PFSK-1 (cell line): ENCODE results near the gene ZNRF4.

Experiments used
- FOXP2 ChIP-seq: optimal IDR thresholded peaks from 2 replicates; pipeline ENCODE3; 2011; ENCODE audit warnings: borderline replicate concordance, control low read depth, inconsistent platforms; ENCODE audit not compliant: insufficient read depth; ENCODE audit errors: extremely low read length, extremely low read depth
- POLR2AphosphoS5 ChIP-seq: IDR thresholded peaks from 2 replicates; pipeline ENCODE4 v1.6.1; 2012; ENCODE audit warnings: low read depth, mild to moderate bottlenecking, control low read depth, low read length, moderate library complexity
- SIN3A ChIP-seq: IDR thresholded peaks from 2 replicates; pipeline ENCODE4 v1.6.1; 2012; ENCODE audit warnings: mild to moderate bottlenecking, low read length, moderate library complexity, borderline replicate concordance; ENCODE audit not compliant: insufficient read depth
- TAF1 ChIP-seq: IDR thresholded peaks from 2 replicates; pipeline ENCODE4 v1.6.1; 2012; ENCODE audit warnings: low read length, control low read depth, borderline replicate concordance; ENCODE audit not compliant: insufficient read depth
- TF ChIP-seq, protein P1 (sequence below), 2 experiments: IDR thresholded peaks; 2 replicates each; pipeline versions ENCODE4 v1.6.1 to v1.8.0; 2011 to 2012; ENCODE audit warnings: low read depth in 2 of 2, low read length in 2 of 2, control low read depth in 1 of 2, inconsistent platforms in 1 of 2, mild to moderate bottlenecking in 1 of 2, moderate library complexity in 1 of 2; ENCODE audit not compliant: insufficient read depth in 1 of 2

Gene ZNRF4

DNA sequence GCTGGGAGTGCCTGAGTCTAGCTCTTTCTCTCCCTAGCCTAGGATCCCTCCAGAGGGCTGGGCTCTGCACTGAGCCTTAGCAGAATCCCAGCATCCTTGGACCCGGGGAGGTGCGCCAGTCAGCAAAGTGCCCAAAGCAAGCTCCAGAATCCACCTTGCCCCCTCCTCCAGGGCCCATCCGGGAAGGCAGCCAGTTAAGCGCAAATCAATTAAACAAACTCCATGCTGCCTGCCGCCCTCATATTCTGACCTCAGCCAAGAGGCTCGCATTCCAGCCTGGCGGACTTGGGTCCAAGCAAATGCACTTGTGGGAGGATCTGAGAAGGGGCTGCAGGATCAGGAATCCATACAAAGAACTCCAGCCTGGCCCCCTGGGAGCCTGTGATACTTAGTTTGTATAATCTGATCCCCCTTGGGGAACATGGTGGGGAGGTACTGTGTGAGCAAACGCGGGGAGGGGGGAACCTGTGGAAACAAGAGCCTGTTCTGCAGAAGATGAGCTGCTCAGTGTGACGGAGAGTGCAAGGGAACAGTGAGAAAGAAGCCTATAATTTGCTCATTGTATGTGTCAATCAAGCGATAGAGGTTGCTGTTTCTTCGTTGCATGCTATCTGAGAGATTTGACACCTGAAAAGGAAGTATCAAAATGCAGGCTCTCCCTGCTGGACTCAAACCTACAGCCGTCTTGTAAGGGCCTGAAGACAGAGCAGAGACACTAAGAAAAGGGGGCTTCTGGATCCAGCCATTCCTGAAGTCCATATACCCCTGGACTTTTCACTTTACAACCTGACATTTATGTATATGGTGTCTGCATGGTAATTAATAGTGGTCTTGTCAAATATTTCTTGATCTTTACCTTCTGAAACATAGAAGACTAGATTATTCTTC, 29.4 kb downstream of the ZNRF4 start:
- TF ChIP-seq, protein P1, sequence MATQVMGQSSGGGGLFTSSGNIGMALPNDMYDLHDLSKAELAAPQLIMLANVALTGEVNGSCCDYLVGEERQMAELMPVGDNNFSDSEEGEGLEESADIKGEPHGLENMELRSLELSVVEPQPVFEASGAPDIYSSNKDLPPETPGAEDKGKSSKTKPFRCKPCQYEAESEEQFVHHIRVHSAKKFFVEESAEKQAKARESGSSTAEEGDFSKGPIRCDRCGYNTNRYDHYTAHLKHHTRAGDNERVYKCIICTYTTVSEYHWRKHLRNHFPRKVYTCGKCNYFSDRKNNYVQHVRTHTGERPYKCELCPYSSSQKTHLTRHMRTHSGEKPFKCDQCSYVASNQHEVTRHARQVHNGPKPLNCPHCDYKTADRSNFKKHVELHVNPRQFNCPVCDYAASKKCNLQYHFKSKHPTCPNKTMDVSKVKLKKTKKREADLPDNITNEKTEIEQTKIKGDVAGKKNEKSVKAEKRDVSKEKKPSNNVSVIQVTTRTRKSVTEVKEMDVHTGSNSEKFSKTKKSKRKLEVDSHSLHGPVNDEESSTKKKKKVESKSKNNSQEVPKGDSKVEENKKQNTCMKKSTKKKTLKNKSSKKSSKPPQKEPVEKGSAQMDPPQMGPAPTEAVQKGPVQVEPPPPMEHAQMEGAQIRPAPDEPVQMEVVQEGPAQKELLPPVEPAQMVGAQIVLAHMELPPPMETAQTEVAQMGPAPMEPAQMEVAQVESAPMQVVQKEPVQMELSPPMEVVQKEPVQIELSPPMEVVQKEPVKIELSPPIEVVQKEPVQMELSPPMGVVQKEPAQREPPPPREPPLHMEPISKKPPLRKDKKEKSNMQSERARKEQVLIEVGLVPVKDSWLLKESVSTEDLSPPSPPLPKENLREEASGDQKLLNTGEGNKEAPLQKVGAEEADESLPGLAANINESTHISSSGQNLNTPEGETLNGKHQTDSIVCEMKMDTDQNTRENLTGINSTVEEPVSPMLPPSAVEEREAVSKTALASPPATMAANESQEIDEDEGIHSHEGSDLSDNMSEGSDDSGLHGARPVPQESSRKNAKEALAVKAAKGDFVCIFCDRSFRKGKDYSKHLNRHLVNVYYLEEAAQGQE (IDR thresholded peaks at IDR 0.05; ENCODE audit: insufficient read depth in 1 of 2, low read depth in 2 of 2, low read length in 2 of 2) = no peak
- TF ChIP-seq FOXP2 (no peak), SIN3A (no peak), POLR2AphosphoS5 (no peak), TAF1 (no peak)

GRCh38 chr19:5485286-5485636, 30.0 kb downstream of the ZNRF4 start:
- TF ChIP-seq, protein P1 (IDR thresholded peaks at IDR 0.05; ENCODE audit: insufficient read depth in 1 of 2, low read depth in 2 of 2, low read length in 2 of 2) = no peak
- no peak for TF ChIP-seq TAF1
- TF ChIP-seq SIN3A = no peak

- TF ChIP-seq, protein P1 (IDR thresholded peaks at IDR 0.05; ENCODE audit: insufficient read depth in 1 of 2, low read depth in 2 of 2, low read length in 2 of 2) = no peak
- no peak for TF ChIP-seq FOXP2
- no peak for TF ChIP-seq POLR2AphosphoS5
- no peak for TF ChIP-seq TAF1
- TF ChIP-seq SIN3A = no peak
These were observed 32.0 kb downstream of the ZNRF4 start for GRCh38 chr19:5487222-5487621.

DNA sequence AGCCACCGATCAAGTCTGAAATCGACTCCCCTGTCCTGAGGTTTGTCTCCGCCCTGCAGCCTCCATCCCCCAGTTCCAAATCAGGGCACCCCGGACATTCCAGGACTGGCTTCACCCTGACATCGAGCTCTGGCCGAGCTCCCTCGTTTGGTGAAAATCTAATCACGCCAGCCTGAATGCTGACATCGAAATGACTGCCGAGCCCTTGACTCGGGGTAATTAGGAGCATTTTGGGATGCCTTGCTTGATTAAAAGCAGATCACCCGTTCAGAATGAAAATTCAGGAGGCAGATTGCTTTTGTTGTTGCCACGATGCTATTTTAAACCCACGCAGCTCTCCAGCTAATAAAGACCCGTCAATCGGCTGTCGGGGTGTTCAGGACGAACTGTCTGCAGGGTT, 34.3 kb downstream of the ZNRF4 start:
- TF ChIP-seq POLR2AphosphoS5 (no peak), TAF1 (no peak), FOXP2 (no peak)
- TF ChIP-seq, protein P1 (IDR thresholded peaks at IDR 0.05; ENCODE audit: insufficient read depth in 1 of 2, low read depth in 2 of 2, low read length in 2 of 2) = no peak

DNA sequence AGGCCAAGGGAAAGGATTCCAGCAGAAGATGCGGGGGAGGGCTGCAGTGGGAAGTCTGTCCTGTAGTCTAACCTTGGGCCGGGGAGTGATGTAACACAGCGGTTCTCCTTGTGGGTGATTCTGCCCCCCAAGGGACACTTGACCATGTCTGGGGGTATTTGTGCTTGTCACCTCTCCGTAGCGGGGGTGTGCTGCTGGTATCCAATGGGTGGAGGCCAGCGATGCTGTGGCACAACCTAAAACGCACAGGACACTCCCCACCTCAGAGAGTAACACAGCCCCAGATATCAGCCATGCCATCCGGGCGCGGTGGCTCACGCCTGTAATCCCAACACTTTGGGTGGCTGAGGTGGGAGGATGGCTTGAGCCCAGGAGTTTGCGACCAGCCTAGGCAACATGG, 36.3 kb downstream of the ZNRF4 start:
- TF ChIP-seq TAF1 (no peak), SIN3A (no peak), POLR2AphosphoS5 (no peak), FOXP2 (no peak)
- TF ChIP-seq, protein P1 (IDR thresholded peaks at IDR 0.05; ENCODE audit: insufficient read depth in 1 of 2, low read depth in 2 of 2, low read length in 2 of 2) = no peak
